HEK293T (cell line): ENCODE data around the gene GFI1B.

Experiments
- CTCF ChIA-PET: fragments of 350-600 bp; formaldehyde crosslinking; extraction: SDS; loops from one replicate; lab custom pipeline; 2021; ENCODE audit warnings: antibody characterized with exemption, inconsistent platforms; lab: Yijun Ruan, JAX
- POLR2A ChIA-PET: fragments of 350-600 bp; formaldehyde crosslinking; extraction: SDS; loops from one replicate; lab custom pipeline; 2020; ENCODE audit warnings: antibody characterized with exemption, inconsistent platforms; lab: Yijun Ruan, JAX
- DNase-seq: peaks from one replicate; pipeline ENCODE4 v3.0.0; 2012; ENCODE audit warnings: mixed read lengths; ENCODE audit errors: extremely low spot score
- ARNT ChIP-seq: fragments of 450-650 bp; IDR thresholded peaks from 2 replicates; pipeline ENCODE4 v1.6.1; 2017; ENCODE audit warnings: mild to moderate bottlenecking
- BHLHE40 ChIP-seq: fragments of 450-650 bp; IDR thresholded peaks from 2 replicates; pipeline ENCODE4 v1.6.1; 2016; ENCODE audit warnings: mild to moderate bottlenecking, moderate library complexity, borderline replicate concordance
- CTBP1 ChIP-seq: fragments of 450-650 bp; IDR thresholded peaks from 2 replicates; pipeline ENCODE4 v1.6.1; 2016; ENCODE audit warnings: borderline replicate concordance
- ELF4 ChIP-seq: fragments of 450-650 bp; IDR thresholded peaks from 2 replicates; pipeline ENCODE4 v1.6.1; 2017; ENCODE audit warnings: antibody characterized with exemption
- FOXA1 ChIP-seq: fragments of 450-650 bp; IDR thresholded peaks from 2 replicates; pipeline ENCODE4 v1.6.1; 2016; ENCODE audit warnings: mild to moderate bottlenecking
- FOXK2 ChIP-seq: fragments of 450-650 bp; IDR thresholded peaks from 2 replicates; pipeline ENCODE4 v1.6.1; 2016; ENCODE audit warnings: mild to moderate bottlenecking
- FOXM1 ChIP-seq: fragments of 450-650 bp; IDR thresholded peaks from 2 replicates; pipeline ENCODE4 v1.6.1; 2017; ENCODE audit warnings: mild to moderate bottlenecking, borderline replicate concordance
- HDGF ChIP-seq: fragments of 450-650 bp; IDR thresholded peaks from 2 replicates; pipeline ENCODE4 v1.6.1; 2017; ENCODE audit warnings: antibody characterized with exemption, borderline replicate concordance
- L3MBTL2 ChIP-seq: fragments of 450-650 bp; conservative IDR thresholded peaks from 2 replicates; pipeline ENCODE4 v1.6.1; 2016; ENCODE audit warnings: mild to moderate bottlenecking
- LEF1 ChIP-seq: fragments of 450-650 bp; IDR thresholded peaks from 2 replicates; pipeline ENCODE4 v1.6.1; 2017; ENCODE audit warnings: mild to moderate bottlenecking, borderline replicate concordance
- NFRKB ChIP-seq: fragments of 450-650 bp; IDR thresholded peaks from 2 replicates; pipeline ENCODE4 v1.6.1; 2016; ENCODE audit warnings: mild to moderate bottlenecking, moderate library complexity
- PKNOX1 ChIP-seq: fragments of 450-650 bp; IDR thresholded peaks from 2 replicates; pipeline ENCODE4 v1.6.1; 2016
- SP1 ChIP-seq: fragments of 450-650 bp; IDR thresholded peaks from 2 replicates; pipeline ENCODE4 v1.6.1; 2017
- SUZ12 ChIP-seq: fragments of 450-650 bp; IDR thresholded peaks from 2 replicates; pipeline ENCODE4 v1.6.1; 2016; ENCODE audit warnings: mild to moderate bottlenecking
- TARDBP ChIP-seq: fragments of 450-650 bp; IDR thresholded peaks from 2 replicates; pipeline ENCODE4 v1.6.1; 2016
- ZNF384 ChIP-seq: fragments of 450-650 bp; IDR thresholded peaks from 2 replicates; pipeline ENCODE4 v1.6.1; 2016

The GFI1B gene

DNA sequence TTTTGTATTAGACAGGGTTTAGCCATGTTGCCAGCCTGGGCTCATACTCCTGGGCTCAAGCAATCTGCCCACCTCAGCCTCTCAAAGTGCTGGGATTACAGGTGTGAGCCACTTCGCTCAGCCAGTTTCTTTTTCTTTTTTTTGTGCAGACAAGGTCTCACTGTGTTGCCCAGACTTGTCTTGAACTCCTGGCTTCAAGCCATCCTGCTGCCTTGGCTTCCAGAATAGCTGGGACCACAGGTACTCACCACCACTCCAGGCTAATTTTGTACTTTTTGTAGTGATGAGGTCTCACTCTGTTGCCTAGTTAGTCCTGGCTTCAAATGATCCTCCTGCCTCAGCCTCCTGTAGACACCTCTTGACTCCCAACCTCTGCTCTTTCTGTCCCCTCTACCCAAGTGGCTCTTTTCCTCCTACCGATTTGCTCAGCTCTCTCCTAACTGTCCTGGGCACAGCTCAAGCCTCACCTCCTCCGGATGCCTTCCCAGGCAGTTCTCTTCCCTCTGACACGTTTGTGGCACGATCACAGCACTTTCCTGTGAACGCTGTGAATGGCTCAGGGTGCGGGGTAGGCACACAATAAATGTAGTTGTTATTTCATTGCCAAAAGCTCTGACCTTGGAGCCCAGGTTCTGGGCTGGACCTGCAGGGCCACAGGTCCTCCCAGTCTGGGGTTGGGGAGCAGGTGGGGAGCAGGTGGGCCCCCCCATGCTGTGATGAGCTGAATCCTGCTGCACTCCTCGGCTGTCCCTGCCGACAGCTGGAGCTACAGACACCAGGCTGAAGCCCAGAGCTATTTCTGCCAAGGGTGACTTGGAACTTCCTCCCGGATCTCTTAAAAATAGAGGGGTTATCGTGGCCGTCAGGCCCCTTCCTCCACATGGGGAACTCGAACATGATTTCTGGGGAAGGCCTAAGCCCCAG, 23.9 kb downstream of the GFI1B start:
- ChIA-PET POLR2A (interaction anchor here (1.3 kb wide), 1 partner anchor 28 kb away, joined by 5 read pairs; the partner anchor contains the start of gene GTF3C5), CTCF (interaction anchor here (4.5 kb wide), 1 partner anchor 20 kb away, joined by 18 read pairs; no protein-coding TSS in a partner anchor)
- TF ChIP-seq ZNF384, result no peak
- no peak for TF ChIP-seq HDGF
- TF ChIP-seq SUZ12, result no peak
- TF ChIP-seq ELF4, result no peak
- no peak for TF ChIP-seq FOXM1
- TF ChIP-seq BHLHE40, result no peak
- no peak for TF ChIP-seq LEF1
- no peak for TF ChIP-seq SP1
- TF ChIP-seq NFRKB, result no peak
- TF ChIP-seq L3MBTL2, result no peak
- TF ChIP-seq TARDBP, result no peak
- no peak for TF ChIP-seq CTBP1
- DNase-seq, result no peak

DNA sequence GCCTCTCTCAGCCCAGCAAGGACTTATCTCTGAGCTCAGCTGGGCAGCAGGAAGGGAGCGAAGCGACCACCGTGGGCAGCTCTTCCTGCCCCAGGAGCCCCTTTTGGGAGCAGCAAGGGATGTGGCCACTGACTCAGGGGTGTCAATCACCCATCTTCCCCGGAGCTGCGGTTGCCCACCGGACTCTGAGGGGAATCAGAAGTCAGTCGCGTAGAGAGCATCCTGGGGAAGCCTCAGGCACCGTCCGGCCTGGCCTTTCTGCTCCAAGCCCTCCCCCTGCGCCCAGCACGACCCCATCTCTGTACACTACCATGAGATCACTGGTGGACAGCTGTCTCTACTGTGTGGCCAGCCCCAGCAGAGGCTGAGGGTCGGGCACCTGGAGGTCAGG, 24.6 kb downstream of the GFI1B start:
- no peak for DNase-seq
- ChIA-PET POLR2A (interaction anchor here (1.3 kb wide), 1 partner anchor 27 kb away, joined by 5 read pairs; the partner anchor contains the start of gene GTF3C5), CTCF (interaction anchor here (4.5 kb wide), 1 partner anchor 20 kb away, joined by 18 read pairs; no protein-coding TSS in a partner anchor)
- TF ChIP-seq FOXA1, result no peak
- TF ChIP-seq BHLHE40, result no peak
- no peak for TF ChIP-seq ZNF384
- no peak for TF ChIP-seq PKNOX1
- no peak for TF ChIP-seq CTBP1
- TF ChIP-seq ARNT, result no peak
- TF ChIP-seq NFRKB, result no peak
- no peak for TF ChIP-seq HDGF
- no peak for TF ChIP-seq SUZ12
- TF ChIP-seq LEF1, result no peak
- TF ChIP-seq TARDBP, result no peak
- no peak for TF ChIP-seq L3MBTL2
- no peak for TF ChIP-seq SP1
- TF ChIP-seq ELF4, result no peak
- TF ChIP-seq FOXK2, result no peak
- TF ChIP-seq FOXM1, result no peak

- CTCF ChIA-PET, result interaction anchor here (4.5 kb wide), 1 partner anchor 19 kb away, joined by 18 read pairs; no protein-coding TSS in a partner anchor
- DNase-seq, result no peak
- POLR2A ChIA-PET, result no interaction called here
- TF ChIP-seq SP1 (no peak), TARDBP (no peak)
Measured at GRCh38 chr9:133003671-133004090, 25.2 kb downstream of the GFI1B start.

DNA sequence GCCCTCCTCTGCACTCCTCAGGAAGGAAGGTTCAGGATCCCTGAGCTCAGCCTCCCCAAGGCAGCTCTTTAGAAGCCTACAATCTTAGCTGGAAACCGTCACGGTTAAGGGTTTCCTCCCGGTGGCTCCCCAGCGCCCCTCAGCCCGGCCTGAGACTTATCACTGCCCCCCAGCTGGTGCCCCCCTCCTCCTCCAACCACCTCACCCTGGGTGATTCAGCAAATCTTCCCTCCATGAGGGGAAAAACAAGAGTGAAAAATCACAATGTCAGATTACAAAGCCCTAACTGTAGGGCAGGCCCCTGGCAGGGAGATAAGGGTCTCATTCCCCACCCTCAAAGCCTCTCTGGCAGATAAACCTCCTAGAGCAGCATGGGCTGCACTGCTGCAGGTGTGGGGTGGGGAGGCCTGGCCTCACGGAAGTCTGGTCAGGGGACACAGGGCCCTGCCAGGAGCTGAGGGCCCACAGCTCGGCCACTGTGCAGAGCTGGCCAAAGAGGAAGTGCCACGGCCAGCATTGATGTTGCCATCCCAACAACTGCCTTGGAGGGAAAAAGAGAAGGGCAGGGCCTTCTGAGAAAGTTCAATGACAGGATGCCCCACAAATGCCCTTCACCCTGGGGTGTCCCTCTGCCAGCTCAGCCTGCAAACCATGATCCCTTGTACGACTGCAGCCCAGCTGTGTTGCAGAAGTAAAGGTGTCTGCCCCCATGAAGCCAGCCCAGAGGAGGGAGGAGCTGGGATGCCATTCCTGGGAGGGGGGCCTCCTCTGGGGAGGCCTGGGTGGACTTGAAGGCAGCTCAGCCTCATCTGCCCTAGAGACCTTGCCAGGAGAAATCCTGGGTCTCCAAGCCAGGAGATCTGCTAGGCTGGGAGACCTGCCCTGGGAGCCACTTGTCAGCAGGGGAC, 25.9 kb downstream of the GFI1B start:
- DNase-seq, result no peak
- ChIA-PET CTCF (interaction anchor here (1.4 to 4.5 kb wide), 2 partner anchors 18 to 21 kb away, joined by 3 to 18 read pairs; no protein-coding TSS in a partner anchor), POLR2A (no interaction called here)

DNA sequence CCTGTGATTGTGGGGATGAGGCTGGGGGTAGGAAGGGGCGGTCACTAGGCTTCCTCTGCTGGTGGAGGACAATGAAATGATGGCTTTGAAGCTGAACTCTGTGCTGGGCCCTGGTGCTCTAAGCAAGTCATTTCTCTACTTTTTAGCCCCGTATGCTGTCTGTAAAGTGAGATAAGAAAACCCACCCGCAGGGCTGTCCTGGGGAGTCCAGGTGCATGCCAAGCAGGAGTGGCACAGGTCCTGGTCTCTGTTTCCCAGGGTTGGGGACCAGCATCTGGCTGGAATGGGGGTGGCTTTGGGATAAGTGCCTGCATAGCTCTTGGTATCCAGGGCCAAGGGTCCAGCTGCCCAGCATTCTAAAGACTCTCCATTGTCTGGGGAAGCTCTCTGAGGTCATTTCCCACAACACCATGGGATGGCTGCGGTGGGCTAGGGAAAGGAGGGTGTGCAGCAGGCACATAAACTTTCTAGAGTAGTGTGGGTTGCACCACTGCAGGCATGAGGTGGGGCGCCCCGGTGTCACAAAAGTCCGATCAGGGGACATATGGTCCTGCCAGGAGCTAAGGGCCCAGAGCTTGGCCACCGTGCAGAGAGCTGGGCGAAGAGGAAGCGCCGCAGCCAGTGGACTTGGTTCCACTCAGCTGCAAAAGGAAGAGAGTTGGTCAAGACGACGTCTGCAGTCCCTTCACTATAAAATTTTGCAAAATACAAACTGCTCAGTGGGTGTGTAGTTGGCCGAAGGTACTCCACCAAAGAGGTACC, 26.7 kb downstream of the GFI1B start:
- no peak for TF ChIP-seq FOXA1
- TF ChIP-seq BHLHE40, result no peak
- TF ChIP-seq NFRKB, result no peak
- TF ChIP-seq PKNOX1, result no peak
- TF ChIP-seq SUZ12, result no peak
- no peak for TF ChIP-seq LEF1
- no peak for TF ChIP-seq ZNF384
- no peak for TF ChIP-seq TARDBP
- no peak for TF ChIP-seq HDGF
- TF ChIP-seq FOXK2, result no peak
- TF ChIP-seq SP1, result no peak
- TF ChIP-seq CTBP1, result no peak
- no peak for TF ChIP-seq ELF4
- TF ChIP-seq L3MBTL2, result no peak
- no peak for TF ChIP-seq FOXM1
- TF ChIP-seq ARNT, result no peak
- POLR2A ChIA-PET, result no interaction called here
- CTCF ChIA-PET, result interaction anchor here (1.4 to 4.5 kb wide), 2 partner anchors 17 to 20 kb away, joined by 3 to 18 read pairs; no protein-coding TSS in a partner anchor
- no peak for DNase-seq

More for the DNA sequence above, 25.9 kb downstream of the GFI1B start:
- no peak for TF ChIP-seq SP1
- no peak for TF ChIP-seq FOXM1
- no peak for TF ChIP-seq ELF4
- no peak for TF ChIP-seq ZNF384
- TF ChIP-seq SUZ12, result no peak
- TF ChIP-seq HDGF, result no peak
